Karpas-422 (cell line): Measurements from ENCODE around the gene RTL10. TPM values are rescaled to one million over a fixed set of nuclear protein-coding genes. Genes with fewer than 3 reads are reported as not detected.

Experiments
- DNase-seq: peaks from one replicate; pipeline ENCODE4 v3.0.0-alpha.2; 2015
- H2AFZ ChIP-seq: fragments of 200-600 bp; sonication (generic); 2 replicates; pipeline ENCODE4 v1.6.1; 2014; ENCODE audit warnings: antibody characterized with exemption, low read length, mixed read lengths
- H3K27ac ChIP-seq: fragments of 200-600 bp; sonication (generic); 2 replicates; pipeline ENCODE4 v1.5.1; 2014; ENCODE audit warnings: mild to moderate bottlenecking, low read length, moderate library complexity
- H3K27me3 ChIP-seq: fragments of 200-600 bp; sonication (generic); 2 replicates; pipeline ENCODE4 v1.6.1; 2014; ENCODE audit warnings: low read length, mixed read lengths
- H3K36me3 ChIP-seq: fragments of 200-600 bp; sonication (generic); 2 replicates; pipeline ENCODE4 v1.6.1; 2014; ENCODE audit warnings: low read length, mixed read lengths; ENCODE audit not compliant: insufficient read depth
- H3K4me1 ChIP-seq: fragments of 200-600 bp; sonication (generic); 2 replicates; pipeline ENCODE4 v1.6.1; 2014; ENCODE audit warnings: mild to moderate bottlenecking, low read length, mixed read lengths
- H3K4me2 ChIP-seq: fragments of 200-600 bp; sonication (generic); 2 replicates; pipeline ENCODE4 v1.6.1; 2014; ENCODE audit warnings: low read length, low read depth, mild to moderate bottlenecking; ENCODE audit not compliant: poor library complexity, severe bottlenecking
- H3K4me3 ChIP-seq: fragments of 200-600 bp; sonication (generic); 2 replicates; pipeline ENCODE4 v1.5.1; 2014; ENCODE audit warnings: mild to moderate bottlenecking, antibody characterized with exemption, low read length, mixed read lengths
- H3K79me2 ChIP-seq: fragments of 200-600 bp; sonication (generic); 2 replicates; pipeline ENCODE4 v1.6.1; 2014; ENCODE audit warnings: mild to moderate bottlenecking, low read length, mixed read lengths
- H3K9ac ChIP-seq: fragments of 200-600 bp; sonication (generic); 2 replicates; pipeline ENCODE4 v1.6.0; 2014; ENCODE audit warnings: low read length
- H3K9me2 ChIP-seq: fragments of 200-600 bp; sonication (generic), shearing (Covaris generic); replicated peaks from 2 replicates; pipeline ENCODE4 v1.6.0; 2014; ENCODE audit warnings: mild to moderate bottlenecking, low read length, moderate library complexity; ENCODE audit not compliant: insufficient read depth
- H3K9me3 ChIP-seq: fragments of 300-700, 200-600 bp; sonication (generic); 2 replicates; pipeline ENCODE4 v1.6.1; 2014; ENCODE audit warnings: low read length, mixed read lengths
- H4K20me1 ChIP-seq: fragments of 200-600 bp; sonication (generic); 2 replicates; pipeline ENCODE4 v1.6.1; 2014; ENCODE audit warnings: mild to moderate bottlenecking, antibody characterized with exemption, low read length, low read depth; ENCODE audit not compliant: insufficient read depth
- total RNA-seq: library from RNA; depleted of rRNA; stranded (reverse); fragments of >200 nt; shearing (Covaris generic); gene quantifications from 2 replicates; pipeline ENCODE4 v1.2.3, GENCODE V29; 2014; ENCODE audit warnings: low replicate concordance

RTL10 gene
- total RNA-seq, 1 experiment from 2014 or later = 6.5 TPM

DNA sequence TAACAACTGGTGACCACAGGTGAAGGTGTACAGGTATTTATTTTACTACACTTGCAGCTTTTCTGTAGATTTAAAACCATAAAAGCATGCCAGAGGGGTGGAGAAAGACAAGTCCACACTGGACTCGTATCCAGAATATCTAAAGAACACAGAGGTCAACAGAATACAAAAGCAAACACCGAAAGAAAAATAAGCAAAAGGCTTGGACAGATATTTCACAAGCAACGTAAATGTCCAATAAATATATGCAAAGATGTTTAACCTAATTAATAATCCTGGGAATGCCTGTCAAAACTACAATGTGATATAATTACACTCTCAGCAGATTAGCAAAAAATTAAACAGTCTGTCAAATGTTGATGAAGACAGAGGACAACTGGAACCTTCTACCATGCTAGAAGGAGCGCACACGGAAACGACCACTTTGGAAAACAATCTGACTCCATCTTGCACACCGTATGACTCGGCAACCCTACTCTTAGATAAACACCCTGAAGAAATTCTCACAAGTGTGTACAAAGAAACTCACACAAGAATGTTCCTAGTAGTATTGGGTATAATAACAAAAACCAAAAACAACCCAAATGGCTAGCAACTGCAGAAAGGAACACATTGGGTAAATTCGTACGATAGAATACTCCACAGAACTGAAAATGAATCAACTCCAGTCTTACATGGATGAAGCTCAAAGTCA is 27.2 kb downstream of the RTL10 start:
- no peaks in the 10 kb centered on the region for H3K36me3 ChIP-seq
- H3K27ac ChIP-seq = no peak overlapping the region
- no peak overlapping the region for H3K9ac ChIP-seq
- H3K79me2 ChIP-seq = no peaks in the 10 kb centered on the region
- H2AFZ ChIP-seq = no peak overlapping the region
- H3K9me2 ChIP-seq = no peaks in the 10 kb centered on the region
- H3K9me3 ChIP-seq = no peaks in the 10 kb centered on the region
- H3K4me3 ChIP-seq = no peak overlapping the region
- no peak for DNase-seq
- H3K4me2 ChIP-seq = no peak overlapping the region
- no peaks in the 10 kb centered on the region for H3K27me3 ChIP-seq
- 0 out of 2 replicates have a peak, but pooled peaks cover 6% of the 10 kb centered on the region for H4K20me1 ChIP-seq
- peaks cover 2% of the 10 kb centered on the region; the same call in 1 of the 2 replicates for H3K4me1 ChIP-seq

- no peak for DNase-seq
- Histone ChIP-seq H3K27ac (no peak overlapping the region), H3K79me2 (no peaks in the 10 kb centered on the region), H3K4me3 (no peak overlapping the region), H4K20me1 (peaks cover 6% of the 10 kb centered on the region; the same call in 1 of the 2 replicates), H3K36me3 (no peaks in the 10 kb centered on the region), H3K9me3 (no peaks in the 10 kb centered on the region), H3K9me2 (no peaks in the 10 kb centered on the region), H2AFZ (no peak overlapping the region), H3K9ac (no peak overlapping the region), H3K4me2 (no peak overlapping the region), H3K27me3 (no peaks in the 10 kb centered on the region), H3K4me1 (no peaks in the 10 kb centered on the region)
Measured at GRCh38 chr22:19826619-19826950, 28.1 kb downstream of the RTL10 start.

DNA sequence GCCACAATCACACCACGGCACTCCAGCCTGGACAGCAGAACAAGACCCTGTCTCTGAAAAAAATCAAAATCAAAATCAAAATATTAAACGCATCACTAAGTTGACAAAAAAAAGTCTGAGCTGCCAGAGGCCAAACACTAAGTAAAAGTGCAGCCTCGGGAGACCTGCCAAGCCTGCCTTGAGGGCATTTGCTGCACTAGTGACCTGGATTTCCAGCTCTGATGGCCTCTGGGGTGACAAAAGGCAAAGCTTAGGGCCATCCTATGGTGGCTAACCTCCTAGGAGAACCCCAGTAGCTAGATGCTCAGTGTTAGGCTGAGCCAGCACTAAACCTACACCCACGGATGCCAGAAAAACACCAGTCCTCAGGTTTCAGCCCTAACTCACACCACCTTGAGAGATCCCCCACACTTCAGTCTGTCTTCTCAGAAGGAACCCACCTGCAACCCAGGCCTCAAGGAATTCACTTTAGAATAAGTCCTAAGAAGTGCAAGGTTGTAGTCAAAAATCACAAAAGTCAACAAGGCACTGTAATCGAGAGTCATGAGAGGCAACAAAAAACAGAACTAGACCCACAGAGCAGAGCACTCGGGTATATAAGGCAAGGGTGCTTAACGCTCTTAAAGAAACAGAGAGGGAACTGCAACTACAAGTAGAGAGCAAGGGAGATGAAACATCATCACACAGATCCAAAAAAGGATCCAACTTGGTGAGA is 28.6 kb downstream of the RTL10 start:
- no peaks in the 10 kb centered on the region for H3K79me2 ChIP-seq
- no peaks in the 10 kb centered on the region for H3K27me3 ChIP-seq
- H4K20me1 ChIP-seq = peaks cover 6% of the 10 kb centered on the region; the same call in 1 of the 2 replicates
- H3K4me2 ChIP-seq = no peak overlapping the region
- no peaks in the 10 kb centered on the region for H3K9me2 ChIP-seq
- DNase-seq = no peak
- no peak overlapping the region for H3K9ac ChIP-seq
- no peak overlapping the region for H3K27ac ChIP-seq
- no peaks in the 10 kb centered on the region for H3K9me3 ChIP-seq
- no peaks in the 10 kb centered on the region for H3K36me3 ChIP-seq
- no peak overlapping the region for H3K4me3 ChIP-seq
- no peak overlapping the region for H2AFZ ChIP-seq
- no peaks in the 10 kb centered on the region for H3K4me1 ChIP-seq

GRCh38 chr22:19824926-19825339 is 29.7 kb downstream of the RTL10 start:
- H3K9ac ChIP-seq = no peak overlapping the region
- no peak overlapping the region for H2AFZ ChIP-seq
- no peaks in the 10 kb centered on the region for H3K27me3 ChIP-seq
- H3K79me2 ChIP-seq = no peaks in the 10 kb centered on the region
- H3K27ac ChIP-seq = no peak overlapping the region
- no peak overlapping the region for H3K4me3 ChIP-seq
- H3K9me2 ChIP-seq = no peaks in the 10 kb centered on the region
- peaks cover 6% of the 10 kb centered on the region; the same call in 1 of the 2 replicates for H4K20me1 ChIP-seq
- no peak overlapping the region for H3K4me2 ChIP-seq
- no peaks in the 10 kb centered on the region for H3K36me3 ChIP-seq
- no peak for DNase-seq
- H3K4me1 ChIP-seq = no peaks in the 10 kb centered on the region
- no peaks in the 10 kb centered on the region for H3K9me3 ChIP-seq

DNA sequence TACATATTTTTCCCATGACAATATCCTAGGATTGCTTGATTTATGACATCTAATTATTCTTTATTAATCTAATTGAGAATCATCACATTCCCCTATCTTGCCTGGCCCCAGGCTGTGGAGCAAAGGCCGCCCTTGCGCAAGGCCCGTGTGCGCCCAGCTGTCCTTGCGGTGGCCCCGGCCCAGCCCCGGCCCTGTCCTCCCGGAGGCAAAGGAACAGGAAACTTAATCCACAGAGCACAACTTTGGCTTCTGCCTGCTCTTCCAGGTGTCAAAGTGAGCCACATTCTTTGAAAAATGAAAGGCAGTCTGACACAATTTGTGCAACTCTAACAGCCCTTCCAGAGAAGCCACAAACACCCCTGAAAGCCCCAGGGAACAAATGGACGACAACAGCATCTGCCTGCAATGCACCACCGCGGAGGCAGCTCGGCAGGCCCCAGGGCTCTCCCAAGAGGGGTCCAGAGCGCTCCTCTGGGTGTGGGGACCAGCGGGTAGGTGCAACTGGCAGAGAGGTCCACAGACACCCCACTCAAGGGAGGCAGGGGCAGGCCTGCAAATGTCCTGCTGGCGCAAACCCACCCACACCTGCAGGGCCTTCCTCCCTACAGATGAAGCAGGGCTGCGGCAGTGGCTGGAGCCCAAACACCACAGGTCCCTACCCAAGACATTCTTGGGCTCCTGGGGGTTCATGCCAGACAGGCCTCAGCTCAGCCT is 30.3 kb downstream of the RTL10 start:
- H3K4me2 ChIP-seq = no peak overlapping the region
- DNase-seq = no peak

GRCh38 chr22:19823902-19824211 is 30.8 kb downstream of the RTL10 start:
- no peak for DNase-seq
- H3K4me2 ChIP-seq = no peak overlapping the region

More for the DNA sequence above, 30.3 kb downstream of the RTL10 start:
- Histone ChIP-seq H3K27me3 (no peaks in the 10 kb centered on the region), H3K4me1 (no peaks in the 10 kb centered on the region), H3K9me2 (no peaks in the 10 kb centered on the region), H2AFZ (no peak overlapping the region), H4K20me1 (peaks cover 6% of the 10 kb centered on the region; the same call in 1 of the 2 replicates), H3K36me3 (no peaks in the 10 kb centered on the region), H3K79me2 (no peaks in the 10 kb centered on the region), H3K9me3 (no peaks in the 10 kb centered on the region), H3K4me3 (no peak overlapping the region), H3K9ac (no peak overlapping the region), H3K27ac (no peak overlapping the region)

DNA sequence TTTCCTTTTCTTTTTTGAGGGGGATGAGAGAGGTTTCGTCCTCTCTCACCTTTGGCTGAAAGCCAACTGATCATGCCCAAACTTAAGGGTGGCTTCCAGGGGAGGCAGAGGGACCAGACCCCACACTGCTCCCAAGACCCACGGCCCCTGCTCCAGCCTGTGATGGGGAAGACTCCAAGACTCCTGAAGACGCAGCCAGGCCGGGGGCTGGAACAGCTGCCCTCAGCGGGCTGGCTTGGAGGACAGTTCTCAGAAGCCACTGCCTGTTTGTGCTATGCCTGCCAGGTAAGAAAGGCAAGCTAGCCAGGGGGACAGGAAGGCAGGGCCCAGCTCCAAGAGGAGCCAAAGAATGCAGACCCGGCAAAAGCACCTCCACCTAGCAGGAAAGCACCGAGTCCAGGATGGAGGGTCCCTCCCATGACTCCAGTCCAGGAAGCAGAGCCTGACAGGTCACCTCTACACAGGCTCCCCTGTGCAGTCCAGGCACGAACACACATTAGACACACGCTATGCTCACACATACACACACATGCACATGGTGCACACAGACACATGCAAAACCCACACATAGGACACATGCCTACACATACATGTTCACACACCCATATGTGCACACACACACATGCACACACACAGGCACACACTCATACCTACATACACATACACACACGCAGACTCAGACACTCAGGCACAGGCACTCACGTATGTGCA is 31.3 kb downstream of the RTL10 start:
- H3K9me3 ChIP-seq = no peaks in the 10 kb centered on the region
- no peaks in the 10 kb centered on the region for H3K4me1 ChIP-seq
- no peak overlapping the region for H3K4me2 ChIP-seq
- H3K9ac ChIP-seq = no peak overlapping the region
- H3K79me2 ChIP-seq = no peaks in the 10 kb centered on the region
- H3K4me3 ChIP-seq = no peak overlapping the region
- H3K27me3 ChIP-seq = no peaks in the 10 kb centered on the region
- H3K36me3 ChIP-seq = no peaks in the 10 kb centered on the region
- H3K9me2 ChIP-seq = no peaks in the 10 kb centered on the region
- no peak for DNase-seq
- peaks cover 6% of the 10 kb centered on the region; the same call in 1 of the 2 replicates for H4K20me1 ChIP-seq
- no peak overlapping the region for H3K27ac ChIP-seq
- H2AFZ ChIP-seq = no peak overlapping the region

More at GRCh38 chr22:19823902-19824211, 30.8 kb downstream of the RTL10 start:
- Histone ChIP-seq H3K9ac (no peak overlapping the region), H2AFZ (no peak overlapping the region), H3K4me1 (no peaks in the 10 kb centered on the region), H3K36me3 (no peaks in the 10 kb centered on the region), H3K79me2 (no peaks in the 10 kb centered on the region), H3K27me3 (no peaks in the 10 kb centered on the region), H3K9me2 (no peaks in the 10 kb centered on the region), H4K20me1 (peaks cover 6% of the 10 kb centered on the region; the same call in 1 of the 2 replicates), H3K9me3 (no peaks in the 10 kb centered on the region), H3K4me3 (no peak overlapping the region), H3K27ac (no peak overlapping the region)
